ENCODE data around the gene KREMEN2. TPM values are rescaled to one million over a fixed set of nuclear protein-coding genes. Genes with fewer than 3 reads are reported as not detected.

KREMEN2 gene
- total and polyA plus RNA-seq, 7 experiments from 2014 or later = not detected

GRCh38 chr16:2985462-2985861 is 21.4 kb downstream of the KREMEN2 start:
- DNase-seq (no peak), ATAC-seq (no peak)
- Mint-ChIP-seq H3K4me1 (peaks cover 9 to 20% (median 12%) of the 10 kb centered on the region in 7 donors), H3K36me3 (peaks cover 0 to 2% (median 0%) of the 10 kb centered on the region in 5 donors), H3K4me3 (no peak overlapping the region), H3K27me3 (peaks cover 0 to 9% (median 0%) of the 10 kb centered on the region in 5 donors), H3K9me3 (peaks cover 0 to 3% (median 0%) of the 10 kb centered on the region in 11 donors), H3K27ac (no peak overlapping the region)
- ChIA-PET POLR2A (no interaction called here), CTCF (interaction anchor here (1.3 kb wide), 1 partner anchor 18 kb away, joined by 3 read pairs; no protein-coding TSS in a partner anchor)
- H3K36me3 ChIP-seq (ENCODE audit: control insufficient read depth in 2 of 3, insufficient read depth in 3 of 3, low read length in 3 of 3) = no peaks in the 10 kb centered on the region
- no peak overlapping the region for H3K27ac ChIP-seq (ENCODE audit: low read depth, low read length)
- intact Hi-C loops (cut with micrococcal nuclease) = no loop called here
- no peaks in the 10 kb centered on the region for H3K27me3 ChIP-seq (ENCODE audit: control insufficient read depth in 2 of 2, insufficient read depth in 2 of 2, low read length in 2 of 2)
- H3K4me3 ChIP-seq (ENCODE audit: low read length) = no peak overlapping the region
- peaks cover 5 to 6% of the 10 kb centered on the region in 2 donors for H3K4me1 ChIP-seq (ENCODE audit: control insufficient read depth in 2 of 2, insufficient read depth in 2 of 2, low read length in 2 of 2)
- no peaks in the 10 kb centered on the region for H3K9me3 ChIP-seq (ENCODE audit: control insufficient read depth in 2 of 3, low read length in 3 of 3)

- peaks cover 0 to 2% (median 0%) of the 10 kb centered on the region in 5 donors for H3K36me3 Mint-ChIP-seq
- Histone ChIP-seq H3K27ac (ENCODE audit: low read depth, low read length) (no peak overlapping the region), H3K36me3 (ENCODE audit: control insufficient read depth in 2 of 3, insufficient read depth in 3 of 3, low read length in 3 of 3) (no peaks in the 10 kb centered on the region), H3K4me1 (ENCODE audit: control insufficient read depth in 2 of 2, insufficient read depth in 2 of 2, low read length in 2 of 2) (peaks cover 2% of the 10 kb centered on the region in 2 donors), H3K27me3 (ENCODE audit: control insufficient read depth in 2 of 2, insufficient read depth in 2 of 2, low read length in 2 of 2) (no peaks in the 10 kb centered on the region), H3K9me3 (ENCODE audit: control insufficient read depth in 2 of 3, low read length in 3 of 3) (no peaks in the 10 kb centered on the region), H3K4me3 (ENCODE audit: low read length) (no peak overlapping the region)
- H3K9me3 Mint-ChIP-seq = peaks cover 0 to 3% (median 0%) of the 10 kb centered on the region in 11 donors
- no peak overlapping the region for H3K4me3 Mint-ChIP-seq
- intact Hi-C loops (cut with micrococcal nuclease) = no loop called here
- H3K4me1 Mint-ChIP-seq = peaks cover 9 to 16% (median 12%) of the 10 kb centered on the region in 7 donors
- ChIA-PET POLR2A (interaction anchor here (0.5 kb wide), 1 partner anchor 643 kb away, joined by 5 read pairs; no protein-coding TSS in a partner anchor), CTCF (interaction anchor here (1.3 kb wide), 1 partner anchor 18 kb away, joined by 3 read pairs; no protein-coding TSS in a partner anchor)
- ATAC-seq (no peak), DNase-seq (no peak)
- peaks cover 0 to 9% (median 0%) of the 10 kb centered on the region in 5 donors for H3K27me3 Mint-ChIP-seq
- no peak overlapping the region for H3K27ac Mint-ChIP-seq
These were observed 21.8 kb downstream of the KREMEN2 start for GRCh38 chr16:2985893-2986355.

GRCh38 chr16:2986623-2987188 is 22.6 kb downstream of the KREMEN2 start:
- Mint-ChIP-seq H3K4me3 (no peak overlapping the region), H3K36me3 (peaks cover 0 to under 1% (median 0%) of the 10 kb centered on the region in 5 donors), H3K4me1 (peaks cover 7 to 12% (median 7%) of the 10 kb centered on the region in 7 donors), H3K27ac (peak overlapping the region in 1 of 9 donors; percentile 76), H3K27me3 (peaks cover 0 to 9% (median 0%) of the 10 kb centered on the region in 5 donors), H3K9me3 (peaks cover 0 to 3% (median 0%) of the 10 kb centered on the region in 11 donors)
- H3K27me3 ChIP-seq (ENCODE audit: control insufficient read depth in 2 of 2, insufficient read depth in 2 of 2, low read length in 2 of 2) = no peaks in the 10 kb centered on the region
- no peak overlapping the region for H3K4me3 ChIP-seq (ENCODE audit: low read length)
- H3K27ac ChIP-seq (ENCODE audit: low read depth, low read length) = no peak overlapping the region
- DNase-seq = no peak
- POLR2A ChIA-PET = interaction anchor here (0.5 kb wide), 1 partner anchor 642 kb away, joined by 5 read pairs; no protein-coding TSS in a partner anchor
- no peaks in the 10 kb centered on the region for H3K4me1 ChIP-seq (ENCODE audit: control insufficient read depth in 2 of 2, insufficient read depth in 2 of 2, low read length in 2 of 2)
- no peaks in the 10 kb centered on the region for H3K9me3 ChIP-seq (ENCODE audit: control insufficient read depth in 2 of 3, low read length in 3 of 3)
- ATAC-seq = no peak
- intact Hi-C loops (cut with micrococcal nuclease) = no loop called here
- no peaks in the 10 kb centered on the region for H3K36me3 ChIP-seq (ENCODE audit: control insufficient read depth in 2 of 3, insufficient read depth in 3 of 3, low read length in 3 of 3)
- CTCF ChIA-PET = interaction anchor here (0.5 kb wide), 1 partner anchor 142 kb away, joined by 3 read pairs; no protein-coding TSS in a partner anchor

GRCh38 chr16:2987286-2987685 is 23.2 kb downstream of the KREMEN2 start:
- no peaks in the 10 kb centered on the region for H3K4me1 ChIP-seq (ENCODE audit: control insufficient read depth in 2 of 2, insufficient read depth in 2 of 2, low read length in 2 of 2)
- H3K27ac ChIP-seq (ENCODE audit: low read depth, low read length) = no peak overlapping the region
- ChIA-PET POLR2A (no interaction called here), CTCF (interaction anchor here (0.5 kb wide), 1 partner anchor 142 kb away, joined by 3 read pairs; no protein-coding TSS in a partner anchor)
- H3K9me3 ChIP-seq (ENCODE audit: control insufficient read depth in 2 of 3, low read length in 3 of 3) = no peaks in the 10 kb centered on the region
- H3K27me3 Mint-ChIP-seq = peaks cover 0 to 9% (median 0%) of the 10 kb centered on the region in 5 donors
- ATAC-seq (no peak), DNase-seq (no peak)
- intact Hi-C loops (cut with micrococcal nuclease) = no loop called here
- peaks cover 0 to 3% (median 0%) of the 10 kb centered on the region in 11 donors for H3K9me3 Mint-ChIP-seq
- H3K4me3 Mint-ChIP-seq = no peak overlapping the region
- no peak overlapping the region for H3K27ac Mint-ChIP-seq
- H3K4me3 ChIP-seq (ENCODE audit: low read length) = no peak overlapping the region
- no peaks in the 10 kb centered on the region for H3K36me3 Mint-ChIP-seq
- H3K4me1 Mint-ChIP-seq = peaks cover 2 to 11% (median 3%) of the 10 kb centered on the region in 7 donors
- no peaks in the 10 kb centered on the region for H3K27me3 ChIP-seq (ENCODE audit: control insufficient read depth in 2 of 2, insufficient read depth in 2 of 2, low read length in 2 of 2)
- no peaks in the 10 kb centered on the region for H3K36me3 ChIP-seq (ENCODE audit: control insufficient read depth in 2 of 3, insufficient read depth in 3 of 3, low read length in 3 of 3)

- Histone ChIP-seq H3K27me3 (ENCODE audit: control insufficient read depth in 2 of 2, insufficient read depth in 2 of 2, low read length in 2 of 2) (no peaks in the 10 kb centered on the region), H3K36me3 (ENCODE audit: control insufficient read depth in 2 of 3, insufficient read depth in 3 of 3, low read length in 3 of 3) (no peaks in the 10 kb centered on the region), H3K27ac (ENCODE audit: low read depth, low read length) (no peak overlapping the region), H3K9me3 (ENCODE audit: control insufficient read depth in 2 of 3, low read length in 3 of 3) (no peaks in the 10 kb centered on the region), H3K4me1 (ENCODE audit: control insufficient read depth in 2 of 2, insufficient read depth in 2 of 2, low read length in 2 of 2) (no peaks in the 10 kb centered on the region), H3K4me3 (ENCODE audit: low read length) (no peak overlapping the region)
- CTCF ChIA-PET = no interaction called here
- intact Hi-C loops (cut with micrococcal nuclease) = no loop called here
- Mint-ChIP-seq H3K4me3 (no peak overlapping the region), H3K36me3 (no peaks in the 10 kb centered on the region), H3K27ac (no peak overlapping the region), H3K27me3 (peaks cover 0 to 9% (median 0%) of the 10 kb centered on the region in 5 donors), H3K4me1 (peaks cover 0 to 11% (median 0%) of the 10 kb centered on the region in 7 donors), H3K9me3 (peaks cover 0 to 2% (median 0%) of the 10 kb centered on the region in 11 donors)
- DNase-seq (no peak), ATAC-seq (no peak)
- POLR2A ChIA-PET = no interaction called here
These were observed 23.8 kb downstream of the KREMEN2 start for GRCh38 chr16:2987833-2988232.

- ATAC-seq (no peak), DNase-seq (no peak)
- Mint-ChIP-seq H3K27ac (no peak overlapping the region), H3K4me1 (peaks cover 0 to 6% (median 0%) of the 10 kb centered on the region in 7 donors), H3K27me3 (peaks cover 0 to 9% (median 0%) of the 10 kb centered on the region in 5 donors), H3K4me3 (no peak overlapping the region), H3K36me3 (no peaks in the 10 kb centered on the region), H3K9me3 (peaks cover 0 to 2% (median 0%) of the 10 kb centered on the region in 11 donors)
- H3K27me3 ChIP-seq (ENCODE audit: control insufficient read depth in 2 of 2, insufficient read depth in 2 of 2, low read length in 2 of 2) = no peaks in the 10 kb centered on the region
- CTCF ChIA-PET = no interaction called here
- H3K4me1 ChIP-seq (ENCODE audit: control insufficient read depth in 2 of 2, insufficient read depth in 2 of 2, low read length in 2 of 2) = no peaks in the 10 kb centered on the region
- POLR2A ChIA-PET = interaction anchor here (0.7 to 1.5 kb wide), 2 partner anchors 8 to 10 kb away, joined by 3 to 4 read pairs; no protein-coding TSS in a partner anchor
- intact Hi-C loops (cut with micrococcal nuclease) = no loop called here
- no peaks in the 10 kb centered on the region for H3K36me3 ChIP-seq (ENCODE audit: control insufficient read depth in 2 of 3, insufficient read depth in 3 of 3, low read length in 3 of 3)
- no peak overlapping the region for H3K4me3 ChIP-seq (ENCODE audit: low read length)
- no peak overlapping the region for H3K27ac ChIP-seq (ENCODE audit: low read depth, low read length)
- H3K9me3 ChIP-seq (ENCODE audit: control insufficient read depth in 2 of 3, low read length in 3 of 3) = no peaks in the 10 kb centered on the region
These were observed 24.6 kb downstream of the KREMEN2 start for GRCh38 chr16:2988590-2989099.
